ENCODE data around the gene RNF17. TPM values are rescaled to one million over a fixed set of nuclear protein-coding genes. Genes with fewer than 3 reads are reported as not detected.

RNF17 gene
- total and polyA plus RNA-seq, 2 of the 8 experiments (the other 6 are each of a cell fraction or from before 2014, with no cell fraction given): not detected

GRCh38 chr13:24742294-24742693 lies 21.7 kb upstream of the RNF17 start:
- Histone ChIP-seq H3K4me1 (replicated peaks in 1 of 4; ENCODE audit: control insufficient read depth in 3 of 4, insufficient read depth in 4 of 4, low read length in 3 of 4) (peaks cover 0 to 12% (median 6%) of the 10 kb centered on the region in 4 experiments; a peak in 5 of 7 replicates), H3K27me3 (replicated peaks in 1 of 4; ENCODE audit: control insufficient read depth in 3 of 4, extremely low read depth in 1 of 4, insufficient read depth in 3 of 4, low read length in 3 of 4) (peaks cover 31 to 41% (median 40%) of the 10 kb centered on the region in 4 experiments), H3K9me3 (ENCODE audit: insufficient read depth in 2 of 2, low read depth in 1 of 2, low read length in 1 of 2) (no peaks in the 10 kb centered on the region; a peak in 1 of 4 replicates), H4K91ac (replicated peaks; ENCODE audit: insufficient read length, low read length) (no peak overlapping the region), H2BK12ac (ENCODE audit: low read depth, low read length) (no peak overlapping the region), H2AK5ac (ENCODE audit: low read depth, low read length) (no peak overlapping the region), H3K23me2 (ENCODE audit: low read depth, low read length) (peaks cover 8% of the 10 kb centered on the region; the same call in 1 of the 2 replicates), H2BK15ac (ENCODE audit: low read length) (no peak overlapping the region), H3K18ac (ENCODE audit: extremely low read depth, low read length) (no peak overlapping the region), H4K8ac (ENCODE audit: extremely low read depth, insufficient read depth, low read length) (no peak overlapping the region), H3K4me2 (ENCODE audit: insufficient read depth in 1 of 2, low read depth in 2 of 2, low read length in 2 of 2) (no peak overlapping the region), H4K20me1 (replicated peaks in 1 of 2; ENCODE audit: control insufficient read depth in 1 of 2, insufficient read depth in 2 of 2, low read length in 2 of 2) (peaks cover 0 to 2% of the 10 kb centered on the region in 2 experiments), H2BK5ac (ENCODE audit: low read depth, low read length) (no peak overlapping the region), H3K56ac (replicated peaks; ENCODE audit: insufficient read length, low read depth, low read length) (no peak overlapping the region), H3K23ac (ENCODE audit: insufficient read length) (no peak overlapping the region), H3K9ac (replicated peaks in 1 of 4; ENCODE audit: extremely low read depth in 1 of 4, low read depth in 3 of 4, low read length in 3 of 4) (no peak overlapping the region), H3K79me2 (ENCODE audit: control insufficient read depth in 1 of 2, insufficient read depth in 2 of 2, low read length in 2 of 2) (no peaks in the 10 kb centered on the region), H3K4me3 (ENCODE audit: extremely low read depth in 1 of 4, insufficient read depth in 2 of 4, low read depth in 3 of 4, low read length in 4 of 4) (no peak overlapping the region), H2BK120ac (replicated peaks; ENCODE audit: low read depth, low read length) (no peak overlapping the region), H2AFZ (ENCODE audit: low read length) (no peak overlapping the region), H2BK20ac (ENCODE audit: low read length) (no peak overlapping the region), H3K27ac (ENCODE audit: low read depth, low read length) (no peak overlapping the region), H3K79me1 (ENCODE audit: low read depth, low read length) (no peaks in the 10 kb centered on the region), H3K4ac (replicated peaks; ENCODE audit: insufficient read length, low read depth, low read length) (no peak overlapping the region), H4K5ac (ENCODE audit: insufficient read length, low read depth, low read length) (no peak overlapping the region), H3K14ac (ENCODE audit: insufficient read length) (no peak overlapping the region), H3K36me3 (ENCODE audit: control insufficient read depth in 2 of 4, insufficient read depth in 4 of 4, low read length in 3 of 4) (peaks cover 0 to 5% (median 0%) of the 10 kb centered on the region in 4 experiments; a peak in 1 of 8 replicates)
- FAIRE-seq (no peak), DNase-seq (ENCODE audit: low read depth in 1 of 2, low spot score in 2 of 2) (no peak)
- CTCF ChIA-PET (ENCODE audit: partially characterized antibody): interaction anchor here (0.6 to 2.7 kb wide), 8 partner anchors 8 to 695 kb away, joined by 3 to 12 read pairs (median 5); no protein-coding TSS in a partner anchor
- WGBS, 2 experiments (ENCODE audit: extremely low coverage in 1 of 2, insufficient coverage in 1 of 2, insufficient read length in 1 of 2, insufficient replicate concordance in 2 of 2, low coverage in 1 of 2, low lambda C conversion rate in 2 of 2, missing lambda C conversion rate in 1 of 2): 58% methylated on average over 2 of the region's 6 CpGs; no CpG with 5 or more reads in 1 of the 2 experiments
- POLR2A ChIA-PET (ENCODE audit: partially characterized antibody): interaction anchor here (1.1 to 1.4 kb wide), 2 partner anchors 61 to 177 kb away, joined by 3 to 5 read pairs; no protein-coding TSS in a partner anchor
- TF ChIP-seq, protein P1, sequence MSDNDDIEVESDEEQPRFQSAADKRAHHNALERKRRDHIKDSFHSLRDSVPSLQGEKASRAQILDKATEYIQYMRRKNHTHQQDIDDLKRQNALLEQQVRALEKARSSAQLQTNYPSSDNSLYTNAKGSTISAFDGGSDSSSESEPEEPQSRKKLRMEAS (IDR thresholded peaks at IDR 0.05): no peak
- TF ChIP-seq EZH2 (IDR thresholded peaks at IDR 0.05; ENCODE audit: low read depth, low read length, severe bottlenecking) (no peak), POLR2AphosphoS5 (IDR thresholded peaks at IDR 0.05; ENCODE audit: low read depth, low read length) (no peak), CTBP2 (IDR thresholded peaks at IDR 0.05; ENCODE audit: borderline replicate concordance, insufficient read depth, insufficient read length, low read length) (no peak), YY1 (IDR thresholded peaks at IDR 0.05; ENCODE audit: low read depth, low read length) (no peak), SP4 (IDR thresholded peaks at IDR 0.05; ENCODE audit: low read length) (no peak), MAFK (IDR thresholded peaks at IDR 0.05; ENCODE audit: low read depth, low read length) (no peak), CHD2 (IDR thresholded peaks at IDR 0.05; ENCODE audit: low read length) (no peak), POU5F1 (IDR thresholded peaks at IDR 0.05; ENCODE audit: low read depth, low read length) (no peak), SUZ12 (IDR thresholded peaks at IDR 0.05; ENCODE audit: low read length) (no peak), SRF (IDR thresholded peaks at IDR 0.05; ENCODE audit: low read depth, low read length) (no peak), KDM1A (IDR thresholded peaks at IDR 0.05; ENCODE audit: borderline replicate concordance, low read length) (no peak), TBP (IDR thresholded peaks at IDR 0.05; ENCODE audit: low read depth, low read length) (no peak), EP300 (IDR thresholded peaks at IDR 0.05; ENCODE audit: borderline replicate concordance in 1 of 2, low read depth in 2 of 2, low read length in 2 of 2) (no peak)
